Astrocyte (in vitro differentiated cells and primary cell): ENCODE data around the gene MAP3K20.

Experiments used
- CTCF ChIP-seq: IDR thresholded peaks from 2 replicates; pipeline ENCODE4 v1.5.1; 2011; ENCODE audit warnings: low read depth, mild to moderate bottlenecking, inconsistent platforms, low read length, moderate library complexity; ENCODE audit not compliant: insufficient read depth
- EZH2 ChIP-seq: IDR thresholded peaks from 2 replicates; pipeline ENCODE4 v1.6.1; 2012; ENCODE audit warnings: mild to moderate bottlenecking, low read length, inconsistent platforms; ENCODE audit not compliant: insufficient read depth

GRCh38 chr2:173218326-173219056 is 142.8 kb downstream of the MAP3K20 start:
- no peak for TF ChIP-seq CTCF
- TF ChIP-seq EZH2, result no peak
